ENCODE measurements around the gene SDE2.
"Not testable (repeated sequence)": the region's sequence is repeated elsewhere in the genome, so short reads cannot be mapped to it uniquely, and the experiment has no call there.

The SDE2 gene

GRCh38 chr1:225942574-225942973 is 56.6 kb downstream of the SDE2 start:
- ATAC-seq, result no peak

GRCh38 chr1:225941942-225942222 is 57.3 kb downstream of the SDE2 start:
- ATAC-seq, result no peak
- DNase-seq, result no peak

More at GRCh38 chr1:225942574-225942973, 56.6 kb downstream of the SDE2 start:
- no peak for DNase-seq

GRCh38 chr1:225941187-225941941 is 57.8 kb downstream of the SDE2 start, which contains the start of gene LEFTY2:
Gene LEFTY2 (minus strand): TSS chr1:225941220. CDS start chr1:225941140, 80 bp downstream.
- ATAC-seq, result no peak
- DNase-seq, result no peak

GRCh38 chr1:225940385-225941151 is 58.6 kb downstream of the SDE2 start:
- DNase-seq, result no peak
- no peak for ATAC-seq

- DNase-seq, ATAC-seq: not testable (repeated sequence)
Measured at GRCh38 chr1:225939939-225940310, 59.2 kb downstream of the SDE2 start.

GRCh38 chr1:225939097-225939938 is 59.8 kb downstream of the SDE2 start:
- not testable (repeated sequence) for ATAC-seq, DNase-seq

- DNase-seq, result no peak
- ATAC-seq, result no peak
Measured at GRCh38 chr1:225937048-225937968, 61.8 kb downstream of the SDE2 start.

GRCh38 chr1:225936523-225936922 is 62.6 kb downstream of the SDE2 start:
- ATAC-seq (no peak), DNase-seq (no peak)

GRCh38 chr1:225936086-225936485 is 63.1 kb downstream of the SDE2 start:
- DNase-seq, ATAC-seq: not testable (repeated sequence)

- ATAC-seq (no peak), DNase-seq (no peak)
Measured at GRCh38 chr1:225934711-225935110, 64.4 kb downstream of the SDE2 start.

- ATAC-seq (no peak), DNase-seq (no peak)
Measured at GRCh38 chr1:225933072-225933471, 66.1 kb downstream of the SDE2 start.
